KG1 (cell line): Measurements from ENCODE around the gene IL7R.

ENCODE experiments used
- DNase-seq: peaks from one replicate; lab custom pipeline; 2025; lab: John Stamatoyannopoulos, UW

Gene IL7R

GRCh38 chr5:35856765-35857351 lies at the start of gene IL7R:
IL7R (plus strand) TSS chr5:35856891; CDS start chr5:35856978, 87 bp downstream.
- peak; percentile 31 for DNase-seq

GRCh38 chr5:35810601-35811000 lies 46.1 kb upstream of the IL7R start:
- no peak for DNase-seq

GRCh38 chr5:35811108-35811741 lies 45.5 kb upstream of the IL7R start:
- DNase-seq = no peak

GRCh38 chr5:35813521-35813920 lies 43.2 kb upstream of the IL7R start:
- no peak for DNase-seq

GRCh38 chr5:35815089-35815936 lies 41.4 kb upstream of the IL7R start:
- DNase-seq = no peak

GRCh38 chr5:35816881-35817521 lies 39.7 kb upstream of the IL7R start:
- DNase-seq = no peak

GRCh38 chr5:35819026-35819425 lies 37.7 kb upstream of the IL7R start:
- DNase-seq = no peak

- DNase-seq = no peak
Observed at GRCh38 chr5:35819668-35820067, 37.0 kb upstream of the IL7R start.

- DNase-seq = no peak
Observed at GRCh38 chr5:35820735-35821134, 36.0 kb upstream of the IL7R start.

- DNase-seq = no peak
Observed at GRCh38 chr5:35821513-35821912, 35.2 kb upstream of the IL7R start.

GRCh38 chr5:35822511-35822910 lies 34.2 kb upstream of the IL7R start:
- no peak for DNase-seq

GRCh38 chr5:35823347-35824098 lies 33.2 kb upstream of the IL7R start:
- no peak for DNase-seq

- DNase-seq = no peak
Observed at GRCh38 chr5:35826056-35826455, 30.6 kb upstream of the IL7R start.

GRCh38 chr5:35826554-35826953 lies 30.1 kb upstream of the IL7R start:
- no peak for DNase-seq

GRCh38 chr5:35828082-35828598 lies 28.6 kb upstream of the IL7R start:
- DNase-seq = no peak

GRCh38 chr5:35830587-35830986 lies 26.1 kb upstream of the IL7R start:
- no peak for DNase-seq

GRCh38 chr5:35832762-35833161 lies 23.9 kb upstream of the IL7R start:
- no peak for DNase-seq

- no peak for DNase-seq
Observed at GRCh38 chr5:35833224-35833623, 23.5 kb upstream of the IL7R start.

- no peak for DNase-seq
Observed at GRCh38 chr5:35835796-35836742, 20.6 kb upstream of the IL7R start.

GRCh38 chr5:35838370-35839042 lies 18.2 kb upstream of the IL7R start:
- DNase-seq = no peak
